Spleen (tissue), 11 donors: ENCODE measurements around the gene LITAF. TPM values are rescaled to one million over a fixed set of nuclear protein-coding genes. Genes with fewer than 3 reads are reported as not detected.
"Not testable (repeated sequence)": the region's sequence is repeated elsewhere in the genome, so short reads cannot be mapped to it uniquely, and the experiment has no call there.

Experiments
- DNase-seq: peaks from one replicate; pipeline ENCODE4 v3.0.0-alpha.2; 2020
- H3K27ac ChIP-seq, 8 donors: fragments of 200-600 bp; sonication (generic) in 7 of 8; 1 replicate in 4 of 8; 2 replicates in 4 of 8; pipeline versions ENCODE4 v1.5.0 to v1.8.0; 2016 to 2021; ENCODE audit warnings: inconsistent platforms in 4 of 8, mild to moderate bottlenecking in 4 of 8, moderate library complexity in 1 of 8
- H3K27me3 ChIP-seq, 7 donors: fragments of 200-600 bp; sonication (generic) in 6 of 7; replicated peaks in 1 of 7; 1 replicate in 4 of 7; 2 replicates in 3 of 7; pipeline versions ENCODE4 v1.5.0 to v1.8.0; 2016 to 2021; ENCODE audit warnings: inconsistent platforms in 3 of 7, mild to moderate bottlenecking in 1 of 7
- H3K36me3 ChIP-seq, 6 donors: fragments of 200-600 bp; sonication (generic) in 5 of 6; 1 replicate in 4 of 6; 2 replicates in 2 of 6; pipeline versions ENCODE4 v1.5.0 to v1.8.0; 2016 to 2021; ENCODE audit warnings: inconsistent platforms in 2 of 6
- H3K4me1 ChIP-seq, 6 donors: fragments of 200-600 bp; sonication (generic) in 5 of 6; 1 replicate in 3 of 6; 2 replicates in 3 of 6; pipeline versions ENCODE4 v1.5.0 to v1.8.0; 2016 to 2021; ENCODE audit warnings: inconsistent platforms in 3 of 6
- H3K4me3 ChIP-seq, 8 donors: fragments of 200-600 bp; sonication (generic) in 7 of 8; 1 replicate in 4 of 8; 2 replicates in 4 of 8; pipeline versions ENCODE4 v1.5.0 to v1.8.0; 2016 to 2021; ENCODE audit warnings: inconsistent platforms in 4 of 8, mild to moderate bottlenecking in 4 of 8, moderate library complexity in 2 of 8
- H3K9me3 ChIP-seq, 8 donors: fragments of 200-600 bp; sonication (generic) in 7 of 8; 1 replicate in 4 of 8; 2 replicates in 4 of 8; pipeline versions ENCODE4 v1.5.0 to v1.8.0; 2016 to 2021; ENCODE audit warnings: inconsistent platforms in 4 of 8
- POLR2A ChIP-seq, 3 donors: fragments of 450-650 bp; IDR thresholded peaks; one replicate each; pipeline ENCODE4 v1.5.1; 2017; ENCODE audit warnings: antibody characterized with exemption in 3 of 3, mild to moderate bottlenecking in 1 of 3
- POLR2AphosphoS5 ChIP-seq, 3 donors: sonication (generic); formaldehyde crosslinking; IDR thresholded peaks; one replicate each; pipeline ENCODE4 v1.5.1; 2017; ENCODE audit warnings: antibody characterized with exemption in 3 of 3
- WGBS, 5 donors: extraction: QIAGEN DNeasy Blood & Tissue Kit in 3 of 5; methylation state at CpG; one replicate each; pipeline versions ENCODE4 v1.1.5 to v1.1.7; 2013 to 2018; 5-methylcytosine and 5-hydroxymethylcytosine counted together
- intact Hi-C: fragments of 100-400 bp; cut with DNase I; formaldehyde crosslinking; loops from one replicate; pipeline ENCODE4 v1.15.0; 2023; ENCODE audit warnings: low total_unique reads
- polyA plus RNA-seq, 3 donors: library from polyadenylated mRNA; stranded (reverse); fragments of 200-250 nt; gene quantifications; one replicate each; pipeline ENCODE4 v1.2.1, GENCODE V29; 2013
- total RNA-seq, 7 donors: library from RNA; depleted of rRNA in 3 of 7; stranded (reverse); fragments of >200 nt in 3 of 7; fragmentation: NEBNext Ultra II Directional in 4 of 7; extraction: Animal tissue kit (Norgen Biotek cat#: 25700) in 4 of 7; gene quantifications; one replicate each; pipeline versions ENCODE4 v1.1.0 to v1.2.1, GENCODE V29; 2016 to 2021
- TF ChIP-seq, protein P1 (sequence below), 11 experiments: fragments of 200-600 bp in 7 of 11; fragments of 450-650 bp in 4 of 11; sonication (generic) in 4 of 11; IDR thresholded peaks in 8 of 11; conservative IDR thresholded peaks in 3 of 11; 1 replicate in 7 of 11; 2 replicates in 4 of 11; pipeline versions ENCODE4 v1.4.0 to v1.8.0; 2016 to 2021; ENCODE audit warnings: antibody characterized with exemption in 11 of 11, inconsistent platforms in 4 of 11, mild to moderate bottlenecking in 1 of 11
- donor health status: healthy with polysubstance abuse.
- donor health status: DM: no; HTN: no; CAD: no; lungs with moderate emphysema.
- donor health status: DM: no; HTN: no; CAD: no.
- donor health status: Bipolar disorder and iron deficiency.
- donor health status: healthy.
- donor health status: DM: no; HTN: no; CAD: no.
- donor health status: DM: yes; HTN: yes; CAD: no.

LITAF gene
- total and polyA plus RNA-seq, 10 donors: 55.8 to 312 (median 162) TPM

GRCh38 chr16:11581678-11582077, 5.0 kb downstream of the LITAF start:
- TF ChIP-seq, protein P1, sequence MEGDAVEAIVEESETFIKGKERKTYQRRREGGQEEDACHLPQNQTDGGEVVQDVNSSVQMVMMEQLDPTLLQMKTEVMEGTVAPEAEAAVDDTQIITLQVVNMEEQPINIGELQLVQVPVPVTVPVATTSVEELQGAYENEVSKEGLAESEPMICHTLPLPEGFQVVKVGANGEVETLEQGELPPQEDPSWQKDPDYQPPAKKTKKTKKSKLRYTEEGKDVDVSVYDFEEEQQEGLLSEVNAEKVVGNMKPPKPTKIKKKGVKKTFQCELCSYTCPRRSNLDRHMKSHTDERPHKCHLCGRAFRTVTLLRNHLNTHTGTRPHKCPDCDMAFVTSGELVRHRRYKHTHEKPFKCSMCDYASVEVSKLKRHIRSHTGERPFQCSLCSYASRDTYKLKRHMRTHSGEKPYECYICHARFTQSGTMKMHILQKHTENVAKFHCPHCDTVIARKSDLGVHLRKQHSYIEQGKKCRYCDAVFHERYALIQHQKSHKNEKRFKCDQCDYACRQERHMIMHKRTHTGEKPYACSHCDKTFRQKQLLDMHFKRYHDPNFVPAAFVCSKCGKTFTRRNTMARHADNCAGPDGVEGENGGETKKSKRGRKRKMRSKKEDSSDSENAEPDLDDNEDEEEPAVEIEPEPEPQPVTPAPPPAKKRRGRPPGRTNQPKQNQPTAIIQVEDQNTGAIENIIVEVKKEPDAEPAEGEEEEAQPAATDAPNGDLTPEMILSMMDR (IDR thresholded peaks at IDR 0.05 in 8 of 11, conservative IDR thresholded peaks at IDR 0.05 in 3 of 11): no peak
- TF ChIP-seq POLR2AphosphoS5 (IDR thresholded peaks at IDR 0.05) (no peak), POLR2A (IDR thresholded peaks at IDR 0.05) (no peak)
- intact Hi-C loops: no loop called here
- DNase-seq: no peak
- Histone ChIP-seq H3K9me3 (no peaks in the 10 kb centered on the region), H3K36me3 (peaks cover 0 to 26% (median 0%) of the 10 kb centered on the region in 6 donors), H3K4me3 (peak overlapping the region in 1 of 8 donors; percentile 30), H3K27ac (peak overlapping the region in 7 of 8 donors; percentile 1 to 99 (median 96)), H3K4me1 (peaks cover 54 to 95% (median 88%) of the 10 kb centered on the region in 6 donors), H3K27me3 (peaks cover 0 to 9% (median 0%) of the 10 kb centered on the region in 7 donors)
- 32 to 56% (median 48%) methylated on average over 3 of the region's 3 CpGs for whole genome bisulfite sequencing, 5 donors

- Histone ChIP-seq H3K27me3 (no peaks in the 10 kb centered on the region), H3K4me3 (peak overlapping the region in 1 of 8 donors; percentile 4), H3K4me1 (peaks cover 60 to 99% (median 95%) of the 10 kb centered on the region in 6 donors), H3K36me3 (peaks cover 0 to 37% (median 0%) of the 10 kb centered on the region in 6 donors), H3K9me3 (no peaks in the 10 kb centered on the region), H3K27ac (peak overlapping the region in 5 of 8 donors; percentile 16 to 99 (median 99))
- intact Hi-C loops: no loop called here
- WGBS, 5 donors: 87 to 92% (median 89%) methylated on average over 12 of the region's 12 CpGs
- TF ChIP-seq, protein P1 (IDR thresholded peaks at IDR 0.05 in 8 of 11, conservative IDR thresholded peaks at IDR 0.05 in 3 of 11): no peak
- TF ChIP-seq POLR2A (IDR thresholded peaks at IDR 0.05) (no peak), POLR2AphosphoS5 (IDR thresholded peaks at IDR 0.05) (peak in 1 of 3 donors; percentile 30)
- peak; percentile 36 for DNase-seq
Observed at GRCh38 chr16:11580451-11581086, 6.2 kb downstream of the LITAF start.

GRCh38 chr16:11577290-11577660, 9.4 kb downstream of the LITAF start:
- intact Hi-C loops: not testable (repeated sequence)
- H3K27ac ChIP-seq: peak overlapping the region in 4 of 8 donors; percentile 12 to 56 (median 42)

DNA sequence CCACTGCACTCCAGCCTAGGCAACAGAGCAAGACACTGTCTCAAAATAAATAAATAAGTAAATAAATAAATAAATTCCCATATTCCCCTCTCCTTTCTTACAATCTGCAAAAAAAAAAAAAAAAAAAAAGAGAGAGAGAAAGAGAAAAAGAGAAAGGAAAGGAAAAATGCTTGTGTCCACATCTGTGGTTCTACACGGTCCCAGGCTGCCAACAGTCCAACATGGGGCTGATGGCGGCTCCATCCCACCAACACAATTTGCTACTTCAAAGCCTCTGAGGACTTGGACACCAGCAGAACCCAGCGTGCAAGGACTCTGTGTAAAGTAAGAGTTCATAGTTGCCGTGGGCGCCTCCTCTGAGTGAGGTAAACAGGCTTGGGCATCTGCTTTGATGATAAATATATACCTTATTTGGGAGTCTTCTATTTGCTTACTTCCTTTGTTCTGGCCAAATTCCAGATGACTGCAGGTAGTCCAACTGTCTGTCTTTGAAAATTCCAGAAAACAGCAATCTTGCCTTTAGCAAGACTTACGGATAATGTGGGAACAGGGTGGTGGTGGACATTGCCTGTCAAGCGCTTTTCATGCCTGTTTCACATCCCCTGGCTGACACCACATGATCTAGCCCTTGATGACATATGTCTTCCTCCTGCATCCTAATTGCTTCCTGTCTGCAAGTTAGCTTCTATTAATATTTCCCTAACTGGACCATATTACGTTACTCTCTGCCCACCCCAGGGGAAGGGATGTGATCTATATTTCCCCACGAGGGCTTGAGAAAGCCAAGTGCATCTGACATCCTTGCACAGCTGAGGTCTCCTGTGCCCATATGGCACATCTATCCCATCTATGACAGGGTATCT, 10.1 kb downstream of the LITAF start:
- H3K9me3 ChIP-seq: no peaks in the 10 kb centered on the region
- peak; percentile 54 for DNase-seq
- 44 to 54% (median 51%) methylated on average over 9 of the region's 9 CpGs for WGBS, 5 donors
- H3K27ac ChIP-seq: peak overlapping the region in 6 of 8 donors; percentile 12 to 58 (median 42)
- peaks cover 46 to 99% (median 95%) of the 10 kb centered on the region in 6 donors for H3K4me1 ChIP-seq
- TF ChIP-seq, protein P1 (IDR thresholded peaks at IDR 0.05 in 8 of 11, conservative IDR thresholded peaks at IDR 0.05 in 3 of 11): no peak
- TF ChIP-seq POLR2A (IDR thresholded peaks at IDR 0.05): no peak
- TF ChIP-seq POLR2AphosphoS5 (IDR thresholded peaks at IDR 0.05): peak in 1 of 3 donors; percentile 61
- H3K36me3 ChIP-seq: peaks cover 0 to 42% (median 0%) of the 10 kb centered on the region in 6 donors
- no peaks in the 10 kb centered on the region for H3K27me3 ChIP-seq
- H3K4me3 ChIP-seq: no peak overlapping the region
- intact Hi-C loops: no loop called here

More at GRCh38 chr16:11577290-11577660, 9.4 kb downstream of the LITAF start:
- not testable (repeated sequence) for H3K27me3 ChIP-seq, H3K4me3 ChIP-seq, H3K9me3 ChIP-seq
- peak; percentile 40 for DNase-seq
- H3K4me1 ChIP-seq: peaks cover 49 to 99% (median 95%) of the 10 kb centered on the region in 6 donors
- 73 to 90% (median 80%) methylated on average over 8 of the region's 8 CpGs for WGBS, 5 donors
- peaks cover 0 to 40% (median 0%) of the 10 kb centered on the region in 6 donors for H3K36me3 ChIP-seq
